Stimulated activated CD4-positive, alpha-beta T cell treated with anti-CD3 and anti-CD28 coated beads, Interleukin-4, amount 100 ng/mL, for 48 hours (primary cell): ENCODE results near the gene SLC15A2.
"Not testable (repeated sequence)": the region's sequence is repeated elsewhere in the genome, so short reads cannot be mapped to it uniquely, and the experiment has no call there.

Experiments
- DNase-seq, 2 donors: peaks; one replicate each; pipeline ENCODE4 v3.0.0-alpha.2; 2020; ENCODE audit warnings: low read depth in 2 of 2

The SLC15A2 gene, protein sequence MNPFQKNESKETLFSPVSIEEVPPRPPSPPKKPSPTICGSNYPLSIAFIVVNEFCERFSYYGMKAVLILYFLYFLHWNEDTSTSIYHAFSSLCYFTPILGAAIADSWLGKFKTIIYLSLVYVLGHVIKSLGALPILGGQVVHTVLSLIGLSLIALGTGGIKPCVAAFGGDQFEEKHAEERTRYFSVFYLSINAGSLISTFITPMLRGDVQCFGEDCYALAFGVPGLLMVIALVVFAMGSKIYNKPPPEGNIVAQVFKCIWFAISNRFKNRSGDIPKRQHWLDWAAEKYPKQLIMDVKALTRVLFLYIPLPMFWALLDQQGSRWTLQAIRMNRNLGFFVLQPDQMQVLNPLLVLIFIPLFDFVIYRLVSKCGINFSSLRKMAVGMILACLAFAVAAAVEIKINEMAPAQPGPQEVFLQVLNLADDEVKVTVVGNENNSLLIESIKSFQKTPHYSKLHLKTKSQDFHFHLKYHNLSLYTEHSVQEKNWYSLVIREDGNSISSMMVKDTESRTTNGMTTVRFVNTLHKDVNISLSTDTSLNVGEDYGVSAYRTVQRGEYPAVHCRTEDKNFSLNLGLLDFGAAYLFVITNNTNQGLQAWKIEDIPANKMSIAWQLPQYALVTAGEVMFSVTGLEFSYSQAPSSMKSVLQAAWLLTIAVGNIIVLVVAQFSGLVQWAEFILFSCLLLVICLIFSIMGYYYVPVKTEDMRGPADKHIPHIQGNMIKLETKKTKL

DNA sequence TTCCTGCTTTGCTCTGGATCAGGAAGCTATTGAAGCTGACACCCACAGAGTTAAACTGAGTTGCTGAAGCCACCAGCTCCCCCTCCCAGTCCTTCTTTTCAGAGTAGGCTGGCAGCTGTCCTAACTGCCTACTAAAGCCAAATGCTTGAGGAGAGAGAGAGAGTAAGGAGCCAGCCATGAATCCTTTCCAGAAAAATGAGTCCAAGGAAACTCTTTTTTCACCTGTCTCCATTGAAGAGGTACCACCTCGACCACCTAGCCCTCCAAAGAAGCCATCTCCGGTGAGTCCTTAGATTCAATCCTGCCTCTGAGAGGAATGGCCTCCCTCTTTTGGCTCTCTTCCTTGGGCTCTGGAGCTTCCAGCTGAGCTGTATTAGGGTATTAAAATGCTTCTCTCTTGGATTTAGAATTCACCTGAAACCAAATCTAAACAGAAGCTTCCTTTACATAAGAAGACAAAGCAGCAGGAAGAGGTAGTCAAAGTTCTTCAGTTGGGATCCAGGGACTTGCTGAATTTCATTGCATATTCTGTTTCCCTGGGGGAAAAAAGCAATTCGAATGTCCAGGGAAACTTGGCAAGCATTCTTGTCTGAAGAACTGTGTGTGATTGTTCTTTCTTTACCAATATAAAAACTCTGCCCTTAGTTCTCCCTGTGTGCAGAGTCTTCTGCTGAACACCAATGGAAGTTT is at the start of gene SLC15A2:
SLC15A2 (plus strand) TSS at position 101 of the 690 bp plus-strand sequence; CDS start at position 177, 76 bp downstream.
- DNase-seq: no peak

DNA sequence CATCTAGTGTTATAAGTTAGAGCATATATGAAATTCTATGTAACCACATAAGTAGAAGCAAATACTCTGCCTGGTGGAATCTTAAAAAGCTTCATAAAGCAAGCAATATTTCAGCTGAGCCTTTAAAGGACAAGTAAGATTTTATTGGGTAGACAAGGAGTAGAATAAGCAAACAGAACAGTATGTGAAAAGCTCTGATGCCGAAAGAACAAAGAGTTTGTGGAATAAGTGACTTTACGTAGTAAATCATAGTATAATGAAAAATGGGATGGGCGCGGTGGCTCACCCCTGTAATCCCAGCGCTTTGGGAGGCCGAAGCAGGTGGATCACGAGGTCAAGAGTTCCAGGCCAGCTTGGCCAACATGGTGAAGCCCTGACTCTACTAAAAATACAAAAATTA is 49.3 kb upstream of the SLC15A2 start:
- DNase-seq: no peak

DNA sequence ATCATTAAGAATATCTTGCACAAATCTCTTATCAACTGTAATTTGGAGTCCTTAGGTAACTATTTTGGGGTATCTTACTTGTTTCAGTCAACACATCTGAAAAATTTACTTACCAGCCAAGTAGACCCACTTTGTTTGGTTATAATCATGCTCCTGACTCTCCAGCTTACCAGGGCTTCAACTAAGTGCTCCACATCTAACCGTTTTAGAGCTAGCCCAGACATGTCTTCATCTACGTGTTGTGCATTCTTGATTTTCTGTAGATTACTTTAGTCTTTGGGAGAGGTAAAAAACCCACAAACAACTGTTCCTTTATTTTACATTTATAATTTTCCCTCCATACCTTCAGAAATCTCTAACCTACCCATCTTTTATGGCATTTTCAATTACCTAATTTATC is 41.9 kb upstream of the SLC15A2 start:
- no peak for DNase-seq

DNA sequence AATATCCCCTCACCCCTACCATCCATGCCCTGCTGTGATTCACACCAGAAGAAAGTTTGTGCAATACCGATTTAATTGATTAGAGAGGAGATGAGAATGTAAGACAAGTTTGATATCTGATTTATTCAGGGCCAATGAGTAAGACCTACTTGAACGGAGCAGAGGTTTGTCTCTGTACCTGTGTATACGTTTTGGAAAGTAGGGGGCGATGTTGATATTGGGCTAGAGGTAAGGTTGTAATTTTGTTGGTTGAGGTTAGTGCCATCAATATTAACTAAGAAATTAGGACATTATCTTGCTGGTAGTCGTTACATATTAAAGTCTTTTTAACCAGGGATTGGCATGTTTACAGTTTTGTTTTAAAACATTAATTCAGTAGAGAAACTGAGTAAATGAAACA is 38.6 kb upstream of the SLC15A2 start:
- no peak for DNase-seq

DNA sequence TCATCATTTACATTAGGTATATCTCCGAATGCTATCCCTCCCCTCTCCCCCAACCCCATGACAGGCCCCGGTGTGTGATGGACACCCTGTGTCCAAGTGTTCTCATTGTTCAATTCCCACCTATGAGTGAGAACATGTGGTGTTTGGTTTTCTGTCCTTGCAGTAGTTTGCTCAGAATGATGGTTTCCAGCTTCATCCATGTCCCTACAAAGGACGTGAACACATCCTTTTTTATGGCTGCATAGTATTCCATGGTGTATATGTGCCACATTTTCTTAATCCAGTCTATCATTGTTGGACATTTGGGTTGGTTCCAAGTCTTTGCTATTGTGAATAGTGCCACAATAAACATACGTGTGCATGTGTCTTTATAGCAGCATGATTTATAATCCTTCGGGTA is 36.4 kb upstream of the SLC15A2 start:
- not testable (repeated sequence) for DNase-seq

DNA sequence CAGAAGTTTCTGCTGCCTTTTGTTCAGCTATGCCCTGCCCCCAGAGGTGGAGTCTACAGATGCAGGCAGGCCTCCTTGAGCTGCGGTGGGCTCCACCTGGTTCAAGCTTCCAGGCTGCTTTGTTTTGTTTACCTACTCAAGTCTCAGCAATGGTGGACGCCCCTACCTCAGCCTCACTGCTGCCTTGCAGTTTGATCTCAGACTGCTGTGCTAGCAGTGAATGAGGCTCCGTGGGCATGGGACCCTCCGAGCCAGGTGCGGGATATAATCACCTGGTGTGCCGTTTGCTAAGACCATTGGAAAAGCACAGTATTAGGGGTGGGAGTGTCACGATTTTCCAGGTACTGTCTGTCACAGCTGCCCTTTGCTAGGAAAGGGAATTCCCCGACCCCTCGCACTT is 31.0 kb upstream of the SLC15A2 start:
- not testable (repeated sequence) for DNase-seq

DNA sequence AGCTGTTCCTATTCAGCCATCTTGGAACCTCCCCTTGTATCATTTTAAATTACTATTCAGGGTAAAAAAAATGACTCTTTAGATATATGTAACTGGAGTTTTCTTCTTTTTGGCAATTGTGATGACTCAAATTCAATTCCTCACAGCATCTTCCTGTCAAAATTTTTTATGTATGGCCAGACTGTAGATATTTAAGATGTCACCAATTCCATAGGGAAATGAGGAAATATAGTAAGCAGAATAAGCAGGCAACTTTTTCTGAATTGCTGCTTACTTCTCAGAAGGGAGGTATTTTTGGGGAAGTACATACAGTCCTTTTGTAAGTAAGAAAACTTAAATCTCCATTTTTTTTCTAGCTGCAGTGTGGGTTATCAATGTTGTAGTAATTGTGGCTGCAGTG is 30.4 kb upstream of the SLC15A2 start:
- no peak for DNase-seq

DNA sequence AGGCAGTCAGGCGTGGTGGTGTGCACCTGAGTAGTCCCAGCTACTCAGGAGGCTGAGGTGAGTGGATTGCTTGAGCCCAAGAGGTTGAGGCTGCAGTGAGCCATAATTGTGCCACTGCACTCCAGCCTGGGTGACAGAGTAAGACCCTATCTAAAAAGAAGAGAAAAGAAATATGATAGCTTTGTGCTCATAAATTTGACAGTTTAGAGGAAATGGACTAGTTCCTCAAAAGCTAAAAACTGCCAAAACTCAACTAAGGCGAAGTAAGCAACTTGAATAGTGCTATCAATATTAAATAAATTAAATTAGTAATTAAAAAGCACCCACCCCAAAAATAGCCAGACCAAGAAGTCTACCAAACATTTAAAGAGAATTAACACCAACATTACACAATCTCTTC is 24.5 kb upstream of the SLC15A2 start:
- no peak for DNase-seq

DNA sequence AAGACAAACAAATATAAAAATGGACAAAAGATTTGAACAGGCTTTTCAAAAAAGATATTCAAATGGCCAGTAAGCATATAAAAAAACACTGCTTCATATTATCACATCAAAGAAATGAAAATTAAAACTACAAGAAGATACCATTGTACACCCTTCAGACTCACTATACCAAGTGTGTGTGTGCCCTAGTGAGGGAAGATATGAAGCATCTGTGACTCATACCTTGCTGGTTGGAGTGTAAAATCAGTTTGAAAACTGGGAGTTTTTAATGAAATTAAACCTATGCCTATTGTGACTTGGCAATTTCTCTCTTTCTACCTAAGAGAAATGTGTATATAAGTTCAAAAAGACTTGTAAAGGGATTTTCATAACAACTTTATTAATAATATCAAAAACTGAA is 23.5 kb upstream of the SLC15A2 start:
- no peak for DNase-seq

DNA sequence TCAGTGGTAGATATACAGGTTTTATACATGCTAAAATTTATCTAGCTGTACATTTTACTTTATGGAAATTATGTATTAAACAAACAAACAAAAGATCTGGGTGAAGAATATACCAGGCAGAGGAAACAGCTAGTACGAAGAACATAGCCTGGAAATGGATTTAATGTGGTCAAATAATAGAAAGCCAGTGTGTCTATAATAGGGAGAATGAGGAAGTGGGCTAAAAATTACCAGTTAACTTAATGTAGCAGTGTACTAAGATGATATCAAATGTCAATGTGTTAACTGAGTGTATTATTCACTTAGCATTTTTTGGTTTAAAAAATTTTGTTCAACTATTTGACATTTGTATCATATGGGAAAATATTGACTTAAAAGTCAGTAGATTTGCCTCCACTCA is 22.8 kb upstream of the SLC15A2 start:
- no peak for DNase-seq

DNA sequence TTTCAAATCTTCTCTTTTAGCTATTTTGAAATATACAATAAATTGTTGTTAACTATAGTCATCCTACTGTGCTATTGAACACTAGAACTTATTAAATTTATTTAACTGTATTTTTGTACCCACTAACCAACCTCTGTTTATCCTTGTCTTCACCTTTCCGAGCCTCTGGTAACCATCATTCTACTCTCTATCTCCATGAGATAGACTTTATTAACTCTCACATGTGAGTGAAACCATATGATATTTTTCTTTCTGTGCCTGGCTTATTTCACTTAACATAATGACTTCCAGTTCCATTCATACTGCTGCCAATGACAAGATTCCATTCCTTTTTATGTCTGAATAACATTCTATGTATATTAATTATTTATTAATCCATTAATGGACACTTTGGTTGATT is 15.8 kb upstream of the SLC15A2 start:
- DNase-seq: no peak

DNA sequence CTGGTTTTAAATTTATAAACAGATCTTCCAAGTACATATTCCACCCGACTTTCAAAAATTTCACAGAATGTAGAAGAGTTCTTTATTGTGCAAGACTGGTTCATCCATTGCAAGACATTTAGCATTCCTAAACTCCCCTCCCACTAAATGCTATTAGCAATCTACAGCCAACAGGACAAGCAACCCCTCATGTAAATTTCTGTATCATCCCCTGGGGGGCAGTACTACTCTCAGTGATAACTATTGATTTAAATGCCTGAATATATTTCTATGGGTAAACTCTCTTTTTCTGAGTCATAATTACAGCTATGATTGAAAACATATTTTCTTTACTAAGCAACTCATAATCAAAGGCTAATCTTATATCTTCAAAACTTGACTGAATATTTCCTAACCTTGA is 10.7 kb upstream of the SLC15A2 start:
- DNase-seq: no peak

DNA sequence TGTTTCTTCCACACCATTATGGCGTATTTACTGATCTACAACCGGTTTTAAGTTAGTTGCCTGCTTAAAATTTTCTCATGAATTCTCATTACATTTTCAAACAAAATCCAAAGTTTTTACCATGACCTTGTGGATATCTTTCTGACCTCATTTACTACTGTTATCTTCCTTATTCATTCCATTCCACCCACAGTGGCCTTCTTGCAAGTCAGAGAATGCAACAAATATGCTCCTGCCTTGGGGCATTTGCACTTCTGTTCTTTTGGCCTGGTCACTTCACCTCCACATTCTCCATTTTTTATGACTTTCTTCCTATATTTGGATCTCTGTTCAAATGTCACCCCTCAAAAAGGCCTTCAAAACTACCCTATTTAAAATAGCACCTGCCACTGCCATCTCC is 8.8 kb upstream of the SLC15A2 start:
- DNase-seq: no peak

DNA sequence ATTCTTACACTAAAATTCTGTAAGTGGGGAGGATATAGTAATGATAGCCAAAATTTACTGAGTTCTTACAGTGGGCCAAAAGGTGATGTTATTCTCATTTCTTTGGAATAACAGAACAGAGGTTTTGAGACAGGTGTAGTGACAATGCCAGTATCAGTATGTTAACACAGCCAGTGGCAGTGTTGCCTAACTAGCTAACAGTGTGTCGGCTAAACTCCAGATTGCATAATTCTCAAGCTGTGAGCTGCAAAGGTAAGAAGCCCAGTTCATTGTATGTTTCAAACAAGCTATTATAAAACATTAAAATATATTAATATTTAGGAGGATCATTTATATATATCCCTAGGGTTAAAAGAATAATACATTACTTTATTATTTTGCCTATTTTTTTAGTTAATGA is 920 bp downstream of the SLC15A2 start:
- DNase-seq: no peak

DNA sequence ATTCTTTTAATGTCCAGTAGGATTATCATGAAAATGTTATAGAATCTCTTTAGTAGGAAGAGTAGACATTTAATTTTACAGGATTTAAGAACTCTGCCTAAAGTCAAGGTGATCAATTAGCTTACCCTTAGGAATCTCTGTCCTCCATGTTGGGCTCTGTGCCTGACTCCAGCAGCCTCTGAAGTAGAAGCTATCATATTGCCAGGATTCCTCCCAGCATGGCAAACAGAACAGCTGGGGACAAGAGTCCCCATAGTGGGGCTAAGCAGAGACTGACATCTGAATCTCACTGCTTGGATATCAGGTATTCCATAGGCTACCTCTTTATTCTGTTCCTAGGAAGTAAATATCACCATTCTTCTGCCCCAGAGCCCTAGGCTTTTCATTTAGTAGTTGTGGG is 1.5 kb downstream of the SLC15A2 start:
- no peak for DNase-seq

DNA sequence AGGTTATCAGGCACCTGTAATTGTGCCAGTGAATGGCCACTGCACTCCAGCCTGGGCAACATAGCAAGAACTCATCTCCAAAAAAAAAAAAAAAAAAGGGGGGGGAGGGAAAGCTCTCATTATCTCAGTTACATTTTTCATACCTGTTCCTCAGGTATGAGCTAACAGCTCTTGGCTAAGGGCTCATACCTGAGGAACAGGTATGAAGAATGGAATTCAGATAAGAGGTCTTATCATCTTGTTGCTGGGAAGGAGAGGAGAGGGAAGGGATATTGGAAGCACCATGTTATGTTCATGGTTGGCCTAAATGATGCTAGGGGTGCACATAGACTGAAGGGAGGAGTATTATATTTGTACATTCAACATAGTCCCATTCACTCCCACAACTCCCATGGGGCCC is 2.6 kb downstream of the SLC15A2 start:
- DNase-seq: no peak

DNA sequence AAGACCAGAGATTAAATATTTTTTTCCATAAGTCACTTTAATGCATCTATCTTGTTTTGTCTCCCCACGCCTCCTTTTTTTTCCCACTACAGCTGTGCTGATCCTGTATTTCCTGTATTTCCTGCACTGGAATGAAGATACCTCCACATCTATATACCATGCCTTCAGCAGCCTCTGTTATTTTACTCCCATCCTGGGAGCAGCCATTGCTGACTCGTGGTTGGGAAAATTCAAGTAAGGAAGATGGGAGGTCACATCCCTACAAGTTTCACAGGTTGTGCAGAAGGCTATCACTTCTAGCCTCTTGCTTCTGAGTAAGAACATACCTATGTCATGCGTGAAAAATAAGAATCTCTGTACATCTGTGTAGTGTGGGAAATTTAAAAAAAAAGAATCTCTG is 3.1 kb downstream of the SLC15A2 start:
- DNase-seq: no peak

DNA sequence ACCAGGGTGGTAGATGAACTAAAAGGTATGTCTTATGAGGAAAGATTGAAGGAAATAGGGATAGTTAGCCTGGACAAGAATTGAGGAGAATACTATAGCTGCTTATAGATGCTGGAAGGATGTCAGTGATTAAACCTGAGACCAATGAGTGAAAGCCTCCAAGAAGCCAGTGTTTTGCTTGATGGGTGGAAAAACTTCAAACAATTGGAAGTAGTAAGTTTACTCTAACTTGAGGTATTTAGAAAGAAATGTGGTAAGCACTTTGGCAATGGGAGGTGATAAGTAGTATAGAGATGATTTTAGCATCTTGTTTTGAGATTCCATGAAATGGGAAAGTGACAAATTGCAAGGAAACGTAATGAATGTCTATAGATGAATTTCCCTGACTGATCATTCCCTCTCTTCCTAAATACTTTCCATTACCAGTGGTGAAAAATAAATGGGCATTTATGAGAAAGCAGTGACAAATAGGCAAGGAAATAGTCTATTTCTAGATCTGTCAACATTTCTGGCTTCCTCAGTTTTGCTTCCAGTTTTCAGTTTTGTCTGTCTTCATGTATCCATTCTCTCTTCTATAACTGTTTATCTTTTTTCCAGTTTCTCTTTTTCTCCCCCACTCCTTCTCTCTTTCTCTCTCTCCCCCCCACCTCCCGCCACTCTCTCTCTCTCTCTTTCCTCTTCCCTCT is 19.2 kb downstream of the SLC15A2 start:
- DNase-seq: no peak

DNA sequence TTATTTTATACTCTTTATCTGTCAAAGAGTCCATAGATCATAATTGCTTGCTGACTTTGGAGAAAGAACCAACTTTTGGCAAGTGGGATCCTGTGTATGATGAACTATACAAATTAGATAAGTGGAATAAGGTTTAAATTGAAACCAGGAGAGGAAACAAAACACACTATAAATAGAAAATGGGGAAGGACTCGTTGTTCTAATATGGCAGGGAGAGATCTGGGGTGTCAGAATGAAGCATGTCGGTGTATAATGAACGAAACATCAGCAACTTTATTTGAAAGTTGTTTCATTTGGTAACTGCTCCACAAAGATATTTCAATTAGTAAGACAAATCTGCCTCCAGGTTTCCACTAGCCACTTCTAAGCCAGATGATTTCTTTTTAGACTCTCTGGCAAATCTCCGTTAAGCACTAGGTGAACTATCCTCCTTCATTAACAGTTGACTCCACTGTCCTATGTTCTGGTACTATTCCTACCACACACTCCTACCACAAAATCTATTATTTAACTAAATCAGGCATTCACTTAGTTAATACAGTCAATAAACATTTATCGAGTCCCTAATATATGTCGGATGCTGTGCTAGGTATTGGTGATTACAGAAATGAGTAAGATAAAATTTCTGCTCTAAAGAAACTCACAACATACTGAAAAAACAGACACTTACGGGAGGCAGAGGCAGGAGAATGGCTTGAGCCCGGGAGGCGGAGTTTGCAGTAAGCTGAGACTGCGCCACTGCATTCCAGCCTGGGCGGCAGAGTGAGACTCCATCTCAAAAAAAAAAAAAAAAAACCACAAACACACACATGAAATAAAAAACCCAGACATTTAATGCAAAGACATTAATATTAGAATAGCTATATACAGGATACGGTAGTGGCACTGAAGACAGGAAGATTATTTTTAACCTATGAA is 20.1 kb downstream of the SLC15A2 start:
- DNase-seq: no peak

DNA sequence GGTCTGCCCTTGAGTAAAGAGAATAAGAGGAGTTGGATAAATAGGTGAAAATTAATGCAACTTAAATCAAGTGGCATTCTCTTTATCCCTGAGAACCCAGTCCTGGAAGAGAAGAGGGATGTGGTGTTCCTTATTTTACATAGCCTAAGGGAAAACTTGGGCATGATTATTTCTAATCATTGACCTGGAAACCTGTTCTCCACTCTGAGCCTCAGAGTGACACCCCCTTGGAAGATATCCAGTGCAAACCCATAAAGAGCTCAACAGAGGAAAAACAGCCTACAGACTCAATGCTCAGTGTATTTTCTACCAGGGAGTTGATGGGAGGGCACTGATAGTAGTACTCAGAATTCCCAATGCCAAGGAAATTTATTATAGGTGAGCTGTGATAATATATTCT is 22.0 kb downstream of the SLC15A2 start:
- no peak for DNase-seq
